Caco-2 (cell line): ENCODE data around the gene SHMT2. TPM values are rescaled to one million over a fixed set of nuclear protein-coding genes. Genes with fewer than 3 reads are reported as not detected.
A peak's percentile ranks its signal among the peaks of the same experiment; 100 is the strongest.

Experiments used
- BruUV-seq: library from RNA; stranded (reverse); fragments of 400-500 nt; replicated peaks from 2 replicates; lab custom pipeline; 2021; lab: Mats Ljungman, UMichigan
- CTCF ChIA-PET: fragments of 300-600 bp; sonication (Branson Sonifier 250); formaldehyde crosslinking; loops from one replicate; lab custom pipeline; 2022; ENCODE audit warnings: antibody characterized with exemption; lab: Charles Lee
- POLR2A ChIA-PET: fragments of 300-600 bp; sonication (Branson Sonifier 250); formaldehyde crosslinking; loops from one replicate; lab custom pipeline; 2022; ENCODE audit warnings: antibody characterized with exemption; lab: Charles Lee
- DNase-seq, 2 experiments: peaks; one replicate each; pipeline versions ENCODE4 v3.0.0 to v3.0.0-alpha.2; 2020 to 2022
- H3K27me3 ChIP-seq: replicated peaks from 2 replicates; pipeline ENCODE4 v1.6.0; 2011; ENCODE audit warnings: low read length; ENCODE audit not compliant: control insufficient read depth, insufficient read depth
- H3K36me3 ChIP-seq: 2 replicates; pipeline ENCODE4 v1.5.1; 2011; ENCODE audit warnings: low read length; ENCODE audit not compliant: control insufficient read depth, insufficient read depth
- H3K4me1 ChIP-seq: fragments of 250-450 bp; sonication (Bioruptor Pico); 2 replicates; pipeline ENCODE4 v1.5.1; 2020; ENCODE audit warnings: mild to moderate bottlenecking
- H3K4me3 ChIP-seq: 2 replicates; pipeline ENCODE4 v1.5.1; 2011; ENCODE audit warnings: low read depth, mild to moderate bottlenecking, control low read depth, low read length
- H3K9me3 ChIP-seq: fragments of 250-450 bp; sonication (Bioruptor Pico); 2 replicates; pipeline ENCODE4 v1.5.1; 2020; ENCODE audit warnings: mild to moderate bottlenecking, moderate library complexity
- H3K27ac Mint-ChIP-seq: one replicate; pipeline ENCODE4 v1.8.0; 2022; ENCODE audit warnings: mixed read lengths; ENCODE audit not compliant: unreplicated experiment
- H3K27me3 Mint-ChIP-seq: one replicate; pipeline ENCODE4 v1.8.0; 2022; ENCODE audit warnings: mixed read lengths; ENCODE audit not compliant: insufficient read depth, unreplicated experiment
- H3K36me3 Mint-ChIP-seq: one replicate; pipeline ENCODE4 v1.8.0; 2022; ENCODE audit warnings: mild to moderate bottlenecking, mixed read lengths; ENCODE audit not compliant: insufficient read depth, unreplicated experiment
- H3K4me1 Mint-ChIP-seq: one replicate; pipeline ENCODE4 v1.8.0; 2022; ENCODE audit warnings: low read depth, mixed read lengths; ENCODE audit not compliant: unreplicated experiment
- H3K4me3 Mint-ChIP-seq: one replicate; pipeline ENCODE4 v1.8.0; 2022; ENCODE audit warnings: mild to moderate bottlenecking, moderate library complexity, mixed read lengths; ENCODE audit not compliant: unreplicated experiment
- H3K9me3 Mint-ChIP-seq: one replicate; pipeline ENCODE4 v1.8.0; 2022; ENCODE audit warnings: mixed read lengths; ENCODE audit not compliant: unreplicated experiment
- intact Hi-C: fragments of 100-400 bp; cut with micrococcal nuclease; formaldehyde crosslinking; loops from one replicate; pipeline ENCODE4 v1.10.0; 2022; ENCODE audit not compliant: unreplicated experiment
- total RNA-seq: library from RNA; stranded (reverse); gene quantifications from 2 replicates; pipeline ENCODE4 v1.2.3, GENCODE V29; 2022
- TF ChIP-seq, protein P1 (sequence below), 2 experiments: fragments of 200-600 bp in 1 of 2; IDR thresholded peaks; 1 replicate in 1 of 2; 2 replicates in 1 of 2; pipeline versions ENCODE4 v1.5.1 to v1.8.0; 2011 to 2022; ENCODE audit warnings: antibody characterized with exemption in 1 of 2, control low read depth in 1 of 2, inconsistent platforms in 1 of 2, low read depth in 1 of 2, low read length in 1 of 2, mild to moderate bottlenecking in 1 of 2, moderate library complexity in 1 of 2; ENCODE audit not compliant: insufficient read depth in 1 of 2, severe bottlenecking in 1 of 2, unreplicated experiment in 1 of 2

The SHMT2 gene
- total RNA-seq, 1 experiment from 2014 or later, result 466 TPM

DNA sequence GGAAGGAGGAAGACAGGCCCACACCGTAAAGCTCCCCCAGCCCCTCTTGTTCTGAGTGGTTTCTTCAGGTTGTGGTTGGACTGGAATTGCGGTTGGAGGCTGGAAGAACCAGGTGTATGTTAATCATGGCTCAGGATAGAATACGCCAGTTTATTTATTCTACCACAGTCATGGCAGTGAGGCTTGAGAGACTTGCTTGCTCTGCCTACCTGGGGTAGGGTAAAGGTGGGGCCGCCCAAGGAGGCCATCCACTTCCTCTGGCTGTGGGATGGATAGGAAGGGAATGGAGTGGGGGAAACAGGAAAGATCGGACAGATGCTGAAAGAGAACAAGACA lies 8.1 kb downstream of the SHMT2 start:
- peaks cover 39% of the 10 kb centered on the region for H3K4me1 Mint-ChIP-seq
- Histone ChIP-seq H3K4me1 (peaks cover 19% of the 10 kb centered on the region), H3K4me3 (no peak overlapping the region), H3K9me3 (no peaks in the 10 kb centered on the region), H3K36me3 (peaks cover 2% of the 10 kb centered on the region; the same call in 1 of the 2 replicates), H3K27me3 (peaks cover 7% of the 10 kb centered on the region)
- no TSS peak for BruUV-seq
- DNase-seq, result no peak
- peak overlapping the region; percentile 79 for H3K4me3 Mint-ChIP-seq
- TF ChIP-seq, protein P1, sequence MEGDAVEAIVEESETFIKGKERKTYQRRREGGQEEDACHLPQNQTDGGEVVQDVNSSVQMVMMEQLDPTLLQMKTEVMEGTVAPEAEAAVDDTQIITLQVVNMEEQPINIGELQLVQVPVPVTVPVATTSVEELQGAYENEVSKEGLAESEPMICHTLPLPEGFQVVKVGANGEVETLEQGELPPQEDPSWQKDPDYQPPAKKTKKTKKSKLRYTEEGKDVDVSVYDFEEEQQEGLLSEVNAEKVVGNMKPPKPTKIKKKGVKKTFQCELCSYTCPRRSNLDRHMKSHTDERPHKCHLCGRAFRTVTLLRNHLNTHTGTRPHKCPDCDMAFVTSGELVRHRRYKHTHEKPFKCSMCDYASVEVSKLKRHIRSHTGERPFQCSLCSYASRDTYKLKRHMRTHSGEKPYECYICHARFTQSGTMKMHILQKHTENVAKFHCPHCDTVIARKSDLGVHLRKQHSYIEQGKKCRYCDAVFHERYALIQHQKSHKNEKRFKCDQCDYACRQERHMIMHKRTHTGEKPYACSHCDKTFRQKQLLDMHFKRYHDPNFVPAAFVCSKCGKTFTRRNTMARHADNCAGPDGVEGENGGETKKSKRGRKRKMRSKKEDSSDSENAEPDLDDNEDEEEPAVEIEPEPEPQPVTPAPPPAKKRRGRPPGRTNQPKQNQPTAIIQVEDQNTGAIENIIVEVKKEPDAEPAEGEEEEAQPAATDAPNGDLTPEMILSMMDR (IDR thresholded peaks at IDR 0.05; ENCODE audit: insufficient read depth in 1 of 2, low read depth in 1 of 2, low read length in 1 of 2, severe bottlenecking in 1 of 2, unreplicated experiment in 1 of 2), result no peak
- peaks cover 5% of the 10 kb centered on the region for H3K27me3 Mint-ChIP-seq
- CTCF ChIA-PET, result interaction anchor here (0.8 to 6.3 kb wide), 4 partner anchors 8 to 21 kb away, joined by 6 to 70 read pairs (median 8); partner anchors contain the start of genes NXPH4, SHMT2 and STAC3
- H3K27ac Mint-ChIP-seq, result peak overlapping the region; percentile 83
- H3K36me3 Mint-ChIP-seq, result peaks cover 86% of the 10 kb centered on the region
- POLR2A ChIA-PET, result interaction anchor here (1.1 to 3.3 kb wide), 2 partner anchors 8 to 109 kb away, joined by 3 to 36 read pairs; partner anchors contain the start of genes LRP1 and SHMT2
- no peaks in the 10 kb centered on the region for H3K9me3 Mint-ChIP-seq
- intact Hi-C loops, result loop anchor here (2.0 kb wide), 1 partner anchor 61 kb away; no protein-coding TSS in a partner anchor

DNA sequence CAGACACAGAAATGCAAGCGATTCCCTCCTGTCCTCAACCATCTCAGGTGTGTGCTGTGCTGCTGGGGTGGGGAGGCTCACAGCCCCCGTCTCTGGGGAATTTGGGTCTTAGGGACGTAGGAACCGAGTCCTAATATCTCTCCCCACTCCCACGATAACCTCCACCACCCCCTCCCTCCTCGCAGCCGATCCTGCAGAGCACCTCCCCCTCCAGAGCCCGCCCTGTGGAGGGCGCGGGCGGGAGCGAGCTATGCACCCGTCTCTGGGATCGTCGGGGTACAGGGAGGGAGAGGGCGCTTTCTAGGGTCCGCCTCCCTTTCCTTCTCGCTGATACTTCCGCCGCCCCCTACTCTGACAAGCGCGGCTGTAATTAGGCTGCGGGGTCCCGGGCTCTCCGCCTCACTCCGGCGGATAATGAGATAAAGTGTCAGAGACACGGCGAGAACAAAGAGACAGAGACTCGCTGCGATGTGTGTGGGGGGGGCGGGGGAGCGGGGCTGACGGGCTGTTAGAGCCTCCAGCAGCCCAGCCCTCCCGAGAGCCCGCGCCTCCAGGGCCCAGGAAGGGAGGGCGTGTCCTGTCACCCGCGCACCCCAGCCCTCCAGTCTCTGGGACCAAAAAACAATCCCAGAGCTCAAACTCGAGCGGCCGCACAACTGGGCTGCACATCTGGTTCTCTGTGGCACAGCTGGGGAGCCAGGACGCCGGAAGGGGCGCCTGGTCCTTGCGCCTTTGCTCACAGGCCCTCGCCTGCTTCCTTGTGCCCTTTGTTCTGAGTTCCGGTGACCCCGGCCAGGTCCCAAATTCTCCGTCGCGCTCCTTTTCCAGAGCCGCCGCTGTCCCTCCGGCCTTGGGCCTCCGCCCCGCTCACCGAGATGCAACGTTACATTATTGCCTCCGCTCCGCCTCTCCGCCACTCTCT lies 8.7 kb downstream of the SHMT2 start:
- H3K9me3 Mint-ChIP-seq, result no peaks in the 10 kb centered on the region
- POLR2A ChIA-PET, result interaction anchor here (0.5 to 3.3 kb wide), 3 partner anchors 8 to 110 kb away, joined by 3 to 36 read pairs (median 9); partner anchors contain the start of genes LRP1 and SHMT2
- Histone ChIP-seq H3K4me3 (peak overlapping the region; percentile 43), H3K27me3 (peaks cover 7% of the 10 kb centered on the region), H3K9me3 (no peaks in the 10 kb centered on the region), H3K4me1 (peaks cover 19% of the 10 kb centered on the region), H3K36me3 (no peaks in the 10 kb centered on the region)
- TF ChIP-seq, protein P1 (IDR thresholded peaks at IDR 0.05; ENCODE audit: insufficient read depth in 1 of 2, low read depth in 1 of 2, low read length in 1 of 2, severe bottlenecking in 1 of 2, unreplicated experiment in 1 of 2), result no peak
- intact Hi-C loops, result loop anchor here (1.0 to 2.0 kb wide), 3 partner anchors 9 to 61 kb away; partner anchors contain the start of gene SHMT2
- peak overlapping the region; percentile 83 for H3K27ac Mint-ChIP-seq
- H3K36me3 Mint-ChIP-seq, result peaks cover 84% of the 10 kb centered on the region
- H3K27me3 Mint-ChIP-seq, result peaks cover 7% of the 10 kb centered on the region
- peak overlapping the region; percentile 79 for H3K4me3 Mint-ChIP-seq
- no TSS peak for BruUV-seq
- DNase-seq, result peak in 1 of 2 experiments; percentile 40
- H3K4me1 Mint-ChIP-seq, result peaks cover 43% of the 10 kb centered on the region
- CTCF ChIA-PET, result interaction anchor here (0.7 to 6.4 kb wide), 8 partner anchors 8 to 169 kb away, joined by 3 to 80 read pairs (median 8); partner anchors contain the start of genes NXPH4, SHMT2 and STAC3
